ENCODE results near the gene TUBGCP6.

TUBGCP6 gene

GRCh38 chr22:50269970-50270665 is 25.3 kb upstream of the TUBGCP6 start, which contains the start of gene MAPK11:
MAPK11 (minus strand) TSS chr22:50270380; CDS start chr22:50270292, 88 bp downstream.
- H3K27ac ChIP-seq (ENCODE audit: low read depth, low read length): no peak within 1 kb of the TSS
- no peaks in the 10 kb centered on the region for H3K4me1 ChIP-seq (ENCODE audit: control insufficient read depth, insufficient read depth, low read length)
- H3K9ac ChIP-seq (ENCODE audit: low read depth, low read length): no peak within 1 kb of the TSS
- no peaks in the 10 kb centered on the region for H3K9me3 ChIP-seq (ENCODE audit: control insufficient read depth, insufficient read depth, low read length)
- H3K36me3 ChIP-seq (ENCODE audit: control insufficient read depth, insufficient read depth, low read length): peaks cover 3% of the 10 kb centered on the region
- peak within 1 kb of the TSS; percentile 56 for H3K4me3 ChIP-seq (ENCODE audit: low read depth, low read length)
- peaks cover 52% of the 10 kb centered on the region for H3K27me3 ChIP-seq (ENCODE audit: control insufficient read depth, insufficient read depth, low read length)

GRCh38 chr22:50269573-50269969 is 24.7 kb upstream of the TUBGCP6 start:
- H3K4me3 ChIP-seq (ENCODE audit: low read depth, low read length): peak overlapping the region; percentile 39; the same call in 1 of the 2 replicates

GRCh38 chr22:50268655-50269113 is 23.9 kb upstream of the TUBGCP6 start:
- Histone ChIP-seq H3K36me3 (ENCODE audit: control insufficient read depth, insufficient read depth, low read length) (no peaks in the 10 kb centered on the region), H3K27me3 (ENCODE audit: control insufficient read depth, insufficient read depth, low read length) (peaks cover 57% of the 10 kb centered on the region), H3K4me1 (ENCODE audit: control insufficient read depth, insufficient read depth, low read length) (no peaks in the 10 kb centered on the region), H3K4me3 (ENCODE audit: low read depth, low read length) (no peak overlapping the region), H3K9ac (ENCODE audit: low read depth, low read length) (no peak overlapping the region), H3K9me3 (ENCODE audit: control insufficient read depth, insufficient read depth, low read length) (no peaks in the 10 kb centered on the region), H3K27ac (ENCODE audit: low read depth, low read length) (no peak overlapping the region)

More at GRCh38 chr22:50269573-50269969, 24.7 kb upstream of the TUBGCP6 start:
- no peaks in the 10 kb centered on the region for H3K9me3 ChIP-seq (ENCODE audit: control insufficient read depth, insufficient read depth, low read length)
- no peak overlapping the region for H3K9ac ChIP-seq (ENCODE audit: low read depth, low read length)
- H3K27ac ChIP-seq (ENCODE audit: low read depth, low read length): no peak overlapping the region
- H3K27me3 ChIP-seq (ENCODE audit: control insufficient read depth, insufficient read depth, low read length): peaks cover 56% of the 10 kb centered on the region
- no peaks in the 10 kb centered on the region for H3K36me3 ChIP-seq (ENCODE audit: control insufficient read depth, insufficient read depth, low read length)
- no peaks in the 10 kb centered on the region for H3K4me1 ChIP-seq (ENCODE audit: control insufficient read depth, insufficient read depth, low read length)

- Histone ChIP-seq H3K4me3 (ENCODE audit: low read depth, low read length) (peak overlapping the region; percentile 43; the same call in 1 of the 2 replicates), H3K27ac (ENCODE audit: low read depth, low read length) (no peak overlapping the region), H3K9ac (ENCODE audit: low read depth, low read length) (no peak overlapping the region), H3K36me3 (ENCODE audit: control insufficient read depth, insufficient read depth, low read length) (no peaks in the 10 kb centered on the region), H3K27me3 (ENCODE audit: control insufficient read depth, insufficient read depth, low read length) (peaks cover 63% of the 10 kb centered on the region), H3K4me1 (ENCODE audit: control insufficient read depth, insufficient read depth, low read length) (peaks cover 4% of the 10 kb centered on the region), H3K9me3 (ENCODE audit: control insufficient read depth, insufficient read depth, low read length) (no peaks in the 10 kb centered on the region)
Observed at GRCh38 chr22:50267591-50268390, 23.0 kb upstream of the TUBGCP6 start.

- no peaks in the 10 kb centered on the region for H3K9me3 ChIP-seq (ENCODE audit: control insufficient read depth, insufficient read depth, low read length)
- no peak overlapping the region for H3K9ac ChIP-seq (ENCODE audit: low read depth, low read length)
- H3K4me1 ChIP-seq (ENCODE audit: control insufficient read depth, insufficient read depth, low read length): peaks cover 12% of the 10 kb centered on the region
- no peaks in the 10 kb centered on the region for H3K36me3 ChIP-seq (ENCODE audit: control insufficient read depth, insufficient read depth, low read length)
- no peak overlapping the region for H3K27ac ChIP-seq (ENCODE audit: low read depth, low read length)
- H3K4me3 ChIP-seq (ENCODE audit: low read depth, low read length): no peak overlapping the region
- peaks cover 70% of the 10 kb centered on the region for H3K27me3 ChIP-seq (ENCODE audit: control insufficient read depth, insufficient read depth, low read length)
Observed at GRCh38 chr22:50266994-50267393, 22.2 kb upstream of the TUBGCP6 start.

- no peak overlapping the region for H3K27ac ChIP-seq (ENCODE audit: low read depth, low read length)
- H3K9me3 ChIP-seq (ENCODE audit: control insufficient read depth, insufficient read depth, low read length): no peaks in the 10 kb centered on the region
- H3K9ac ChIP-seq (ENCODE audit: low read depth, low read length): no peak overlapping the region
- no peak overlapping the region for H3K4me3 ChIP-seq (ENCODE audit: low read depth, low read length)
- H3K36me3 ChIP-seq (ENCODE audit: control insufficient read depth, insufficient read depth, low read length): no peaks in the 10 kb centered on the region
- peaks cover 67% of the 10 kb centered on the region for H3K27me3 ChIP-seq (ENCODE audit: control insufficient read depth, insufficient read depth, low read length)
- H3K4me1 ChIP-seq (ENCODE audit: control insufficient read depth, insufficient read depth, low read length): peaks cover 13% of the 10 kb centered on the region
Observed at GRCh38 chr22:50264946-50265669, 20.3 kb upstream of the TUBGCP6 start.

- Histone ChIP-seq H3K4me3 (ENCODE audit: low read depth, low read length) (no peak overlapping the region), H3K4me1 (ENCODE audit: control insufficient read depth, insufficient read depth, low read length) (peaks cover 13% of the 10 kb centered on the region), H3K36me3 (ENCODE audit: control insufficient read depth, insufficient read depth, low read length) (no peaks in the 10 kb centered on the region), H3K27ac (ENCODE audit: low read depth, low read length) (no peak overlapping the region), H3K9me3 (ENCODE audit: control insufficient read depth, insufficient read depth, low read length) (no peaks in the 10 kb centered on the region), H3K27me3 (ENCODE audit: control insufficient read depth, insufficient read depth, low read length) (peaks cover 60% of the 10 kb centered on the region), H3K9ac (ENCODE audit: low read depth, low read length) (no peak overlapping the region)
Observed at GRCh38 chr22:50264104-50264745, 19.4 kb upstream of the TUBGCP6 start.

GRCh38 chr22:50262973-50263617 is 18.3 kb upstream of the TUBGCP6 start:
- H3K4me1 ChIP-seq (ENCODE audit: control insufficient read depth, insufficient read depth, low read length): peaks cover 13% of the 10 kb centered on the region
- H3K36me3 ChIP-seq (ENCODE audit: control insufficient read depth, insufficient read depth, low read length): no peaks in the 10 kb centered on the region
- no peak overlapping the region for H3K27ac ChIP-seq (ENCODE audit: low read depth, low read length)
- H3K4me3 ChIP-seq (ENCODE audit: low read depth, low read length): no peak overlapping the region
- H3K9ac ChIP-seq (ENCODE audit: low read depth, low read length): no peak overlapping the region
- H3K9me3 ChIP-seq (ENCODE audit: control insufficient read depth, insufficient read depth, low read length): no peaks in the 10 kb centered on the region
- peaks cover 49% of the 10 kb centered on the region for H3K27me3 ChIP-seq (ENCODE audit: control insufficient read depth, insufficient read depth, low read length)

- no peak overlapping the region for H3K4me3 ChIP-seq (ENCODE audit: low read depth, low read length)
- peaks cover 44% of the 10 kb centered on the region for H3K27me3 ChIP-seq (ENCODE audit: control insufficient read depth, insufficient read depth, low read length)
- peaks cover 13% of the 10 kb centered on the region for H3K4me1 ChIP-seq (ENCODE audit: control insufficient read depth, insufficient read depth, low read length)
- no peak overlapping the region for H3K9ac ChIP-seq (ENCODE audit: low read depth, low read length)
- no peaks in the 10 kb centered on the region for H3K9me3 ChIP-seq (ENCODE audit: control insufficient read depth, insufficient read depth, low read length)
- H3K27ac ChIP-seq (ENCODE audit: low read depth, low read length): no peak overlapping the region
- H3K36me3 ChIP-seq (ENCODE audit: control insufficient read depth, insufficient read depth, low read length): no peaks in the 10 kb centered on the region
Observed at GRCh38 chr22:50262460-50262911, 17.7 kb upstream of the TUBGCP6 start.
